ENCODE measurements around the gene IL5RA. TPM values are rescaled to one million over a fixed set of nuclear protein-coding genes. Genes with fewer than 3 reads are reported as not detected.

The IL5RA gene
- total RNA-seq, 1 experiment from 2014 or later, result not detected

DNA sequence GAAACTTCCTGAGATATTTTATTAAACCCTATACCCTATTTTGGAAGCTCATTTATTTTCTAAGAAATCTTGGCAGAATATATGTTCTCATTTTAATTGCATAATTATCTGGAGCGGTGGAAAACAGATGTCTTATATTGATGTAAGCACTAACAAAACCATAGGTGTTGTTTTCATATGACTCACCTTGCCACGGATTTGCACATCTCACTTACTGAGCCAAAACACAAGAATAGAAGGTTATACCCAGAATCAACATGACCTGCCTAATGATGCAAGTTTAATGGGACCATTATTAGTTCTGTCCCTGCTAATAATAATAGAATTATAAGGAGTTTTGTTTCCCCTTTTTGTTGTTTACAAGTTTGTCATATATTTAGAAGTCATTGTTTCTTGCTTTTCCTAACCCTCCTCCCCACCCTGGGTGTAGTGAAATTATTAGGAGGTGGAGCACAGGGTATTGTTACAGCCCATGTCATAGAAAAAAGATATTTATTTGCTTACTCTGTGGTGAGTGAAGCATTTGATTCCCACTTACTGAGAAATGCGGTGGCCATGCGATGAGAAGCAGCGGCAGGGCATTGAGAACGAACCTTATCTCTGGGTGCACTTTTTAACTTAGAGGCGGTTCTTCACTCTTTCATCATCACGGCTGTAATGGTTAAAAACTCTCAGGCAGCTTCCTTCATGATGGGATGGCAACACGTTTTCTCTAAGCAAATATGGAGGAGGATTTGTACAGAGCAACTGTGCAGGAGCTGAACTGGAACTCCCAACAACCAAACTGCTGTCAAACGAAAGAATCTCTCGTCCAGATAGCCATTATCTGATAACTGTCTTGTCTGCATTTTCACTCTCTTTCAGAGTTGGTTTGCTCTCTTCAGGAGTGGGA is 521 bp downstream of the IL5RA start:
- no peaks in the 10 kb centered on the region for H3K36me3 ChIP-seq (ENCODE audit: control insufficient read depth in 1 of 2, insufficient read depth in 2 of 2, low read length in 2 of 2)
- no peak overlapping the region for H3K9ac ChIP-seq (ENCODE audit: low read length)
- peaks cover 23% of the 10 kb centered on the region; the same call in 1 of the 2 replicates for H3K27me3 ChIP-seq (ENCODE audit: insufficient read depth, low read length)
- H3K27ac ChIP-seq (ENCODE audit: low read depth, low read length), result no peak overlapping the region
- H3K4me2 ChIP-seq (ENCODE audit: low read length), result no peak overlapping the region
- H4K20me1 ChIP-seq (ENCODE audit: insufficient read depth), result no peaks in the 10 kb centered on the region
- no peaks in the 10 kb centered on the region for H3K79me2 ChIP-seq (ENCODE audit: insufficient read depth, low read length)
- H2AFZ ChIP-seq (ENCODE audit: low read depth, low read length, poor library complexity, severe bottlenecking), result no peak overlapping the region
- no peak for ATAC-seq
- no peaks in the 10 kb centered on the region for H3K9me3 ChIP-seq (ENCODE audit: control insufficient read depth in 1 of 2, insufficient read depth in 1 of 2, low read depth in 1 of 2, low read length in 2 of 2)
- ChIA-PET RAD21 (ENCODE audit: low non-redundant PET in 1 of 2, low total read pairs in 2 of 2, uncharacterized antibody in 2 of 2, unreplicated experiment in 2 of 2) (no interaction called here), CTCF (no interaction called here), POLR2A (no interaction called here)
- no peaks in the 10 kb centered on the region for H3K9me2 ChIP-seq (ENCODE audit: insufficient read depth)
- TF ChIP-seq POLR2AphosphoS5 (IDR thresholded peaks at IDR 0.05; ENCODE audit: low read depth, low read length) (no peak), TCF7L2 (IDR thresholded peaks at IDR 0.05; ENCODE audit: borderline replicate concordance, extremely low read depth, insufficient read depth, insufficient read length) (no peak), CEBPB (IDR thresholded peaks at IDR 0.05; ENCODE audit: low read depth) (no peak), YY1 (IDR thresholded peaks at IDR 0.05; ENCODE audit: extremely low read depth, insufficient replicate concordance, low read depth, low read length) (no peak), FOSL1 (IDR thresholded peaks at IDR 0.05; ENCODE audit: low read depth) (no peak), SRF (IDR thresholded peaks at IDR 0.05; ENCODE audit: low read depth) (no peak), POLR2A (IDR thresholded peaks at IDR 0.05; ENCODE audit: borderline replicate concordance, extremely low read depth, insufficient read depth, insufficient read length) (no peak), EGR1 (IDR thresholded peaks at IDR 0.05; ENCODE audit: low read depth) (no peak), SP1 (IDR thresholded peaks at IDR 0.05; ENCODE audit: low read depth) (no peak)
- TF ChIP-seq, protein P1, sequence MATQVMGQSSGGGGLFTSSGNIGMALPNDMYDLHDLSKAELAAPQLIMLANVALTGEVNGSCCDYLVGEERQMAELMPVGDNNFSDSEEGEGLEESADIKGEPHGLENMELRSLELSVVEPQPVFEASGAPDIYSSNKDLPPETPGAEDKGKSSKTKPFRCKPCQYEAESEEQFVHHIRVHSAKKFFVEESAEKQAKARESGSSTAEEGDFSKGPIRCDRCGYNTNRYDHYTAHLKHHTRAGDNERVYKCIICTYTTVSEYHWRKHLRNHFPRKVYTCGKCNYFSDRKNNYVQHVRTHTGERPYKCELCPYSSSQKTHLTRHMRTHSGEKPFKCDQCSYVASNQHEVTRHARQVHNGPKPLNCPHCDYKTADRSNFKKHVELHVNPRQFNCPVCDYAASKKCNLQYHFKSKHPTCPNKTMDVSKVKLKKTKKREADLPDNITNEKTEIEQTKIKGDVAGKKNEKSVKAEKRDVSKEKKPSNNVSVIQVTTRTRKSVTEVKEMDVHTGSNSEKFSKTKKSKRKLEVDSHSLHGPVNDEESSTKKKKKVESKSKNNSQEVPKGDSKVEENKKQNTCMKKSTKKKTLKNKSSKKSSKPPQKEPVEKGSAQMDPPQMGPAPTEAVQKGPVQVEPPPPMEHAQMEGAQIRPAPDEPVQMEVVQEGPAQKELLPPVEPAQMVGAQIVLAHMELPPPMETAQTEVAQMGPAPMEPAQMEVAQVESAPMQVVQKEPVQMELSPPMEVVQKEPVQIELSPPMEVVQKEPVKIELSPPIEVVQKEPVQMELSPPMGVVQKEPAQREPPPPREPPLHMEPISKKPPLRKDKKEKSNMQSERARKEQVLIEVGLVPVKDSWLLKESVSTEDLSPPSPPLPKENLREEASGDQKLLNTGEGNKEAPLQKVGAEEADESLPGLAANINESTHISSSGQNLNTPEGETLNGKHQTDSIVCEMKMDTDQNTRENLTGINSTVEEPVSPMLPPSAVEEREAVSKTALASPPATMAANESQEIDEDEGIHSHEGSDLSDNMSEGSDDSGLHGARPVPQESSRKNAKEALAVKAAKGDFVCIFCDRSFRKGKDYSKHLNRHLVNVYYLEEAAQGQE (IDR thresholded peaks at IDR 0.05; ENCODE audit: low read depth), result no peak
- TF ChIP-seq, protein P2, sequence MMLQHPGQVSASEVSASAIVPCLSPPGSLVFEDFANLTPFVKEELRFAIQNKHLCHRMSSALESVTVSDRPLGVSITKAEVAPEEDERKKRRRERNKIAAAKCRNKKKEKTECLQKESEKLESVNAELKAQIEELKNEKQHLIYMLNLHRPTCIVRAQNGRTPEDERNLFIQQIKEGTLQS (IDR thresholded peaks at IDR 0.05), result no peak
- TF ChIP-seq, protein P3, sequence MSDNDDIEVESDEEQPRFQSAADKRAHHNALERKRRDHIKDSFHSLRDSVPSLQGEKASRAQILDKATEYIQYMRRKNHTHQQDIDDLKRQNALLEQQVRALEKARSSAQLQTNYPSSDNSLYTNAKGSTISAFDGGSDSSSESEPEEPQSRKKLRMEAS (IDR thresholded peaks at IDR 0.05), result no peak
- intact Hi-C loops (cut with micrococcal nuclease), result no loop called here
- H3K4me1 ChIP-seq (ENCODE audit: control insufficient read depth in 1 of 2, insufficient read depth in 2 of 2, low read length in 2 of 2), result no peaks in the 10 kb centered on the region
- no peak for DNase-seq (ENCODE audit: low read depth, low spot score)
- no peak overlapping the region for H3K4me3 ChIP-seq (replicated peaks in 1 of 2; ENCODE audit: low read depth in 1 of 2, low read length in 2 of 2)
- BruUV-seq (replicated peaks), result no TSS peak
